Subcutaneous abdominal adipose tissue (tissue), 5 donors: ENCODE data around the gene NAB2.
A peak's percentile ranks its signal among the peaks of the same experiment; 100 is the strongest.

Source experiments
- H3K27ac ChIP-seq: one replicate; pipeline ENCODE4 v1.7.0; 2013; ENCODE audit warnings: low read depth, mild to moderate bottlenecking, inconsistent platforms, low read length, moderate library complexity
- H3K27me3 ChIP-seq, 5 donors: one replicate each; pipeline ENCODE4 v1.7.0; 2013; ENCODE audit warnings: low read length in 5 of 5, inconsistent platforms in 1 of 5; ENCODE audit not compliant: control insufficient read depth in 5 of 5, insufficient read depth in 4 of 5
- H3K36me3 ChIP-seq, 5 donors: one replicate each; pipeline ENCODE4 v1.7.0; 2013; ENCODE audit warnings: low read length in 5 of 5; ENCODE audit not compliant: control insufficient read depth in 5 of 5, insufficient read depth in 5 of 5
- H3K4me1 ChIP-seq, 5 donors: one replicate each; pipeline ENCODE4 v1.7.0; 2013; ENCODE audit warnings: low read length in 5 of 5, mild to moderate bottlenecking in 3 of 5, moderate library complexity in 1 of 5; ENCODE audit not compliant: control insufficient read depth in 5 of 5, insufficient read depth in 5 of 5
- H3K4me3 ChIP-seq, 5 donors: one replicate each; pipeline ENCODE4 v1.7.0; 2013; ENCODE audit warnings: low read length in 5 of 5, low read depth in 1 of 5
- H3K9ac ChIP-seq, 5 donors: one replicate each; pipeline ENCODE4 v1.7.0; 2013; ENCODE audit warnings: low read length in 5 of 5, mild to moderate bottlenecking in 4 of 5, moderate library complexity in 3 of 5
- H3K9me3 ChIP-seq, 5 donors: one replicate each; pipeline ENCODE4 v1.7.0; 2013; ENCODE audit warnings: low read length in 5 of 5; ENCODE audit not compliant: control insufficient read depth in 5 of 5
- donor health status: healthy.
- donor health status: healthy.
- donor health status: healthy.
- donor health status: healthy.
- donor health status: healthy.

NAB2 gene

DNA sequence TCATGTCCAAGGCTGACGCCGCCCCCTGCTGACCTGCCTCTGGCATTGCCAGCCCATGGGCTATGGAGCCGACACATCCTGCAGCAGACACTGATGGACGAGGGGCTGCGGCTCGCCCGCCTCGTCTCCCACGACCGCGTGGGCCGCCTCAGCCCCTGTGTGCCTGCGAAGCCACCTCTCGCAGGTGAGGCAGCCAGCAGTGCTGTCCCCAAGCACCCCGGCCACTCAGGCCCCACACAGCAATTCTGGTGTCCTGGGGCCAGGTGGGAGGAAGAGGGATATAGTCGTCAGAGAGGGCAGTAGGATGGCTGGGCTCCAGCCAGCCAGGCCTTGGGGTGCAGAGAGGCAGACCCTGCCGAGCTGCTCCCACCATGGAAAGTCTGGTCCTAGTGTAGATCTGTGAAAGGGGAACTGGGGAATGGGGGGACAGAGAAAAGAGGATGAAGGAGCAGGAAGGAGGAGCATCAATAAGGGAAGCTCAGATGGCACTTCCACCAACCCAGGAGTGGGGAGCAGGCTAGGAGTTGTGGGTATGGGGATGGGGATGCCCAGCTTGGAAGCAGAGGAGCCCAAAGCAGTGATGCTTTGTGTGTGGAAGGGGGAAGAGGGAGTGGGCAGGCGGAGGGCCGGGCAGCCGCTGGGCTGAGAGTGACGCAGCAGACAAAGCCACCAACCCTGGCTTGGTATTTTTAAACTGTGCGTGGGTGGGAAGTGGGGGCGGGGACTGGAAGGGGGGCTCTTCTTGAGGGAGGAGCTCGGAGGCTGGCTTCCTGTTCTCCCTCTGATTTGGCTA, 4.7 kb downstream of the NAB2 start:
- Histone ChIP-seq H3K9ac (no peak overlapping the region), H3K4me3 (peak overlapping the region in 1 of 5 donors; percentile 22), H3K4me1 (peaks cover 5 to 48% (median 30%) of the 10 kb centered on the region in 5 donors), H3K9me3 (no peaks in the 10 kb centered on the region), H3K36me3 (peaks cover 9 to 75% (median 71%) of the 10 kb centered on the region in 5 donors), H3K27ac (peak overlapping the region; percentile 44), H3K27me3 (no peaks in the 10 kb centered on the region)

DNA sequence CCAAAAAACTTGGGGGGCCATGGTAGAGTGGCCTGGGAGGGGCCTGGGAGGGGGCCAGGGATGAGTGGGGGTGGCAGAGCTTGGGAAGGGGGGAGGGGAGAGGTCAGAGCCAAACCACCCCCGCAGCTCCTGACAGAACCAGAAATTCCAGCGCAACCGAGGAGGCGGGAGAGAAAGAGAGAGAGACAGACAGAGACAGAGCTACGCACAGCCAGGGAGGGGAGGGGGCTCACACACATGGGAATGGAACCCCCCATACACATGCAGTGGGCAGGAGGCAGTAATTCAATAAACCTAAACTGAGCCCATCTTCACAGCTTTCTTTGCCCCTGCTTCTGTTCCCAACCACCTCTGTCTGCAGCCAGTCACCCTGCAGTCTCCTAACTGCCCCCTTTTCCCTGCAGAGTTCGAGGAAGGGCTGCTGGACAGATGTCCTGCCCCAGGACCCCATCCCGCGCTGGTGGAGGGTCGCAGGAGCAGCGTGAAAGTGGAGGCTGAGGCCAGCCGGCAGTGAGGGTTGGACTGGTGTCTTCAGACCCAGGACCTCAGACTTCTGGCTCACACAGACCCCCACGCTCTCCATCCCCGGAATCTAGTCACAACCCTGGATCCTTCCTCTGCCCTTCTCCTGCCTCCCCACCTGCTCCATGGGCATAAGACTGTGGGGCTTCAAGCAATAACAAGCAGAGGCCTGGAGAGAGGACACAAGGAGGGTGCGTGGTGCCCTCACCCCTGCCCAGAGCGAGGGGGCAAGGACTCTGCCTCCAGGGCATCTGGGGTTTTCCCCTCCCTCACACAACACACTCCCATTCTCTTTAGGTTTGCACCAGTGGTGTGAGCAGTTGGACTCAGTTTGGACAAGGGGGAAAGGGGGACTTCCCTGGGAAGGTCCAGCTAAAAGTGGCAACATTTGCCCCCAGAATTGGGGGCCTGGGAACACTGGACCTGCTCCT, 5.6 kb downstream of the NAB2 start:
- Histone ChIP-seq H3K4me1 (peaks cover 5 to 47% (median 29%) of the 10 kb centered on the region in 5 donors), H3K27me3 (no peaks in the 10 kb centered on the region), H3K9me3 (no peaks in the 10 kb centered on the region), H3K4me3 (no peak overlapping the region), H3K9ac (peak overlapping the region in 1 of 5 donors; percentile 37), H3K36me3 (peaks cover 9 to 84% (median 80%) of the 10 kb centered on the region in 5 donors), H3K27ac (peak overlapping the region; percentile 44)

DNA sequence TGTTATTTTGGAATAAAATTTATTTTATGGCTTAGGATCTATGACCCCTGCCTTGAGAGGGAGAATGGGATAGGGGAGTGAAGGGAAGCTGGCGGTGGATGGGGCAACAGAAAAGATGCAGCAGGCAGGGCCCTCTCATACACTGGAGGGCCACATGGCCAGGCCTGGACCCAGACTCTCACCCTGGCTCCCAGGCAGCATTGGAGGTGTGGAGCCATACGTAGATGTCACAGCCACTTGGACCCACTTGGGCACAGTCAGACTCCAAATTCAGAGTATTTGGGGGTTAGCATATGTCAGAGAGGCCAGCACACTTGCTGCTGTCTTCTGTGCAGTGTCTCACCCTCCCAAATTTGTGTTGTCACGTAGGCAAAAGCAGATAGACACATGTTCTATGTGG, 6.5 kb downstream of the NAB2 start:
- H3K36me3 ChIP-seq = peaks cover 9 to 92% (median 89%) of the 10 kb centered on the region in 5 donors
- peaks cover 4 to 39% (median 21%) of the 10 kb centered on the region in 5 donors for H3K4me1 ChIP-seq
- no peak overlapping the region for H3K4me3 ChIP-seq
- H3K27me3 ChIP-seq = no peaks in the 10 kb centered on the region
- H3K9me3 ChIP-seq = no peaks in the 10 kb centered on the region
- H3K9ac ChIP-seq = no peak overlapping the region
- H3K27ac ChIP-seq = no peak overlapping the region

DNA sequence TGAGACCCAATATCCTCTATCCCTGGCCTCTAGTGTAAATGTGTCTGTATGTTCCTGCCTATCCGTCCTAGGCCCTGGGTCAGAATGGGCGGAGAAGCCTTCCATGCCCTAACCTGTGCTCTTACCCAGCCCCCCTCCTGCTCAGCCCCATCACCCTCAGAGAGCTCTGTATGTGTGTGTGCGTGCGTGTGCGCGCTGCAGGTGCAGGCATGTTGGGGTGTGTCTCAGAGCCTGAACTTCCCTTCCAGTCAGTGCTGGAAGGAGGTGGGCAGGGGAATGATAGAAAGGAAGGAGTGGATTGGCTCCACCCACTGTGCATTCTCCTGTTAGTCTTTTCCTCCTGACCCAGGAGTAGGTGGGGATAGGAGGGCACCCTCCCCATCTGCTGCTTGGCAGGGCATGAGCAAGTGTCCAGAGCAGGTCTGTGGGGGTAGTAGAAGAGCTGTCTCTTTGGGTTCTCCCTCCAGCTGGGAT, 7.2 kb downstream of the NAB2 start:
- Histone ChIP-seq H3K27ac (no peak overlapping the region), H3K9me3 (no peaks in the 10 kb centered on the region), H3K36me3 (peaks cover 9 to 91% (median 86%) of the 10 kb centered on the region in 5 donors), H3K4me3 (no peak overlapping the region), H3K9ac (no peak overlapping the region), H3K27me3 (no peaks in the 10 kb centered on the region), H3K4me1 (peaks cover 0 to 32% (median 14%) of the 10 kb centered on the region in 5 donors)

DNA sequence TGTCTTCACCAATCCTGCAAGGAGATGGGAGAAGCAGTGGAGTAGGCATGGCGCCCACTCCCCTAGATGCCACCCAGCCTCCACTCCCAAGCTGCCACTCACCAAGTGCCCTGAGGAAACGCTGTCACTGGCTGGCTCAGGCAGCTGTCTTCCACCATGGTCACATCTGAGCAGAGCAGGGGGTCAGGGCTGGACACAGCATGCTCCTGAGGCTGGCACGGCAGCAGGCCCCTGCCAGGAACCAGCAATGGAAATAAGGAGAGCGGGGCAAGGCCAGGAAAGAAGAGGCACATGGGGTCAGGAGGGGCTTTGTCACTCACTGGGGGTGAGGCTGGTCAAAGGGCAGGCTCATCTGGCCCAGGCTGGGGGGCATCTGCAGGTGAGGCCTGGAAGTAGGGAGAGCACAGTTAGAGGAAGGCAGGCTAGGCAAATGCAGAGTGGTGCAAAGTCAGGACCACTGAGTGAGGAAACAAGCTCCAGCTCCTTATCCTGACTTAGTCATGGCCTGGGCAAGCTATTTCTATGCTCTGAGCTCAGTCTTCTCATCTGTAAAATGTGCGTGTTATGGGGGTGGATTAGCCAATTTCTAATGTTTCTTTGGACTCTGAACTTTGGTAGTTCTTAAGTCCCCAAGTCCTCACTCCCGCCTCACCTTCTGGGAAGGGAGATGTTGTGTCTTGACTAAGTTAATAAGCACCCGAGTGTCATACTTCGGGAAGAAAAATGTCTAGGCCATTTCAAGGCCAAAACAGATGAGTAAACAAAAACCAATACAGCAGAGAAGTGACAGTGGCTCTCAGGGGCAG, 8.0 kb downstream of the NAB2 start:
- H3K27ac ChIP-seq = no peak overlapping the region

DNA sequence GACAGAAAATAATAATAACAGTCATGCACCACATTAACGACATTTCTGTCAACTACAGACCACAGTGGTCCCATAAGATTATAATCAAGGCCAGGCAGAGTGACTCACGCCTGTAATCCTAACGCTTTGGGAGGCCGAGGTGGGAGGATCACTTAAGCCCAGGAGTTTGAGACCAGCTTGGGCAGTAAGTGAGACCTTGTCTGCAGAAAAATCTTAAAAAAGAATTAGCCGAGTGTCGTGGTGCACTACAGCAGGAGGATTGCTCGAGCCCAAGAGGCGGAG, 8.6 kb downstream of the NAB2 start:
- H3K9ac ChIP-seq = no peak overlapping the region
- H3K27ac ChIP-seq = no peak overlapping the region
- peaks cover 0 to 25% (median 11%) of the 10 kb centered on the region in 5 donors for H3K4me1 ChIP-seq
- H3K4me3 ChIP-seq = no peak overlapping the region
- peaks cover 9 to 89% (median 82%) of the 10 kb centered on the region in 5 donors for H3K36me3 ChIP-seq
- H3K9me3 ChIP-seq = no peaks in the 10 kb centered on the region
- no peaks in the 10 kb centered on the region for H3K27me3 ChIP-seq

More for the DNA sequence above, 8.0 kb downstream of the NAB2 start:
- no peaks in the 10 kb centered on the region for H3K9me3 ChIP-seq
- no peak overlapping the region for H3K4me3 ChIP-seq
- H3K36me3 ChIP-seq = peaks cover 9 to 89% (median 82%) of the 10 kb centered on the region in 5 donors
- peaks cover 0 to 29% (median 11%) of the 10 kb centered on the region in 5 donors for H3K4me1 ChIP-seq
- no peak overlapping the region for H3K9ac ChIP-seq
- H3K27me3 ChIP-seq = no peaks in the 10 kb centered on the region

DNA sequence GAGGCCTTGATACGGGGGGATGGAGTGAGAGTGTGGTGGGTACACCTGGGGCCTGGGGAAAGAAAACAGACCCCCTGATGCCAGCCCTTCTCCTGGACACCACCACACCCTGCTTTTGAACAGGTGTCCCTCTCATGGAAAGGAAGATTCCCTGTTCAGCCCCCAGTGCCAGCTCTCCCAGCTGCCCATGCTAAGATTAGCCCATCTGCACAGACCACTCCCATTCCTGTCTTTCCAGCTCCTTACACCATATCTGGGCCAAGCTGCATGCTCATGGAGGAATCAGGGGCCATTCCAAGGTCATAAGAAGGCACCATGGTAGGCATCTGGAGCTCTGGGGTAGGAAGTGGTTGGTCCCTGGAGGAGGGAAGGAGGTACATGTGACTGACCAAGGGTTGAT, 9.6 kb downstream of the NAB2 start:
- Histone ChIP-seq H3K4me3 (no peak overlapping the region), H3K4me1 (peaks cover 0 to 15% (median 7%) of the 10 kb centered on the region in 5 donors), H3K36me3 (peaks cover 9 to 81% (median 75%) of the 10 kb centered on the region in 5 donors), H3K9ac (no peak overlapping the region), H3K27ac (no peak overlapping the region), H3K27me3 (no peaks in the 10 kb centered on the region), H3K9me3 (no peaks in the 10 kb centered on the region)

DNA sequence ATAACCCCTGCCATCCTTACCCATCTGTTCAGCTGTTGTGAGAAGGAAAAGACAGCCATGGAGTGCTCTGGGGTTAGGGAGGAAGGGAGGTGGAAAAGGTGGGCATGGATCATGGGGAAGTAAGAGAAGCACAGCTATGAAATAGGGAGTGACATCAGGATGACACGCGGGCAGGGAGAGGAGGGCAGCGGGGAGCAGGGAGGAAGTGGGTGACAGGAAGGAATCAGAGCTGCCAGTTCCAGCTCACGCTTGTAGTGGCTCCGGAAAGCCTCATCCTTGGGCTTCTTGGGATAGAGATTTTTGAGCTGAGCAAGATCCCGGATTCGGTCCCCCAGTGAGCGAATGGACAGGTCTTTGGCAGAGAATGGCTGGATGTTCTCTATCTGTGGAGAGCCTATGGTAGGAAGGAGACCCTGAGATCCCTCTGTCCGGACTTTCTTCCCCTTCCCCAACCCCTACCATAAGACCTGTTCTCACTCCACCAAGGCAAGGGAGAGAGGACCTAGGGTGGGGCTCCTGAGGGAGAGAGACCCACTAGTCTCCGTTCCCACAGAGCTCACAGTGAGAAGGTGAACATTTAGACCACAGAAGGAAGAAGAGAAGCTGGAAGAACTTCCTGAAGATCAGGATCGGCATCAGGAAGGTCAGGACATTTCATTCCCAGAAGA, 10.3 kb downstream of the NAB2 start:
- H3K9me3 ChIP-seq = no peaks in the 10 kb centered on the region
- H3K9ac ChIP-seq = peak overlapping the region in 1 of 5 donors; percentile 7
- no peaks in the 10 kb centered on the region for H3K27me3 ChIP-seq
- H3K4me1 ChIP-seq = peaks cover 0 to 11% (median 4%) of the 10 kb centered on the region in 5 donors
- no peak overlapping the region for H3K27ac ChIP-seq
- peaks cover 9 to 84% (median 76%) of the 10 kb centered on the region in 5 donors for H3K36me3 ChIP-seq
- H3K4me3 ChIP-seq = no peak overlapping the region

DNA sequence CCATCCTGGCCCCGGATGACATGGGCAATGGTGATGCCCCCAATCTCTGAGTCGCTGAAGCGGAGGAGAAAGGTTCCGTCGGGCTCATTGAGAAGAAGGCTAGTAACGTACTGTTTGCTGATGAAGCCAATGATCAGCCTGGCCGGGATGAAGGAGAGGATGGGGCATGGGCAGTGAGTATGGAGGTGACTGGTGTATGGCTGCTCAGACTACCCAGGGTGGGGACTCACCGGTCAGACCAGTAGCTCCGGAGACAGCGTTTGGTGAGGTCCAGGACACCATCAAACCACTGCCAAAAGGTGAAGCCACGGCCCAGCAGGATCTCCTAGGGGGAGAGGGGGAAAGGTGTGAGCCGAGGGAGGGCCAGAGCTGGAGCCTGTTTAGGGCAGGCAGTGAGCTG, 10.9 kb downstream of the NAB2 start:
- H3K4me3 ChIP-seq = no peak overlapping the region
- peaks cover 0 to 5% (median 0%) of the 10 kb centered on the region in 5 donors for H3K4me1 ChIP-seq
- H3K27ac ChIP-seq = no peak overlapping the region
- peaks cover 9 to 84% (median 76%) of the 10 kb centered on the region in 5 donors for H3K36me3 ChIP-seq
- H3K27me3 ChIP-seq = no peaks in the 10 kb centered on the region
- H3K9ac ChIP-seq = peak overlapping the region in 1 of 5 donors; percentile 7
- H3K9me3 ChIP-seq = no peaks in the 10 kb centered on the region
